Sciatic nerve (tissue), 2 donors: ENCODE measurements around the gene APP. TPM values are rescaled to one million over a fixed set of nuclear protein-coding genes. Genes with fewer than 3 reads are reported as not detected.
A peak's percentile ranks its signal among the peaks of the same experiment; 100 is the strongest.
"Not testable (repeated sequence)": the region's sequence is repeated elsewhere in the genome, so short reads cannot be mapped to it uniquely, and the experiment has no call there.

Source experiments
- ATAC-seq: fragments of 200-7000 bp; cut with Tn5 transposase; one replicate; pipeline ENCODE4 v1.9.1; 2020; ENCODE audit warnings: mild to moderate bottlenecking, moderate library complexity
- DNase-seq: peaks from one replicate; pipeline ENCODE4 v3.0.0-alpha.2; 2020; ENCODE audit warnings: low spot score
- intact Hi-C: fragments of 100-400 bp; cut with DNase I; formaldehyde crosslinking; loops from one replicate; pipeline ENCODE4 v1.14.2; 2022
- total RNA-seq: library from RNA; stranded (reverse); fragmentation: NEBNext Ultra II Directional; extraction: Animal tissue kit (Norgen Biotek cat#: 25700); gene quantifications from one replicate; pipeline ENCODE4 v1.2.1, GENCODE V29; 2021
- donor health status: DM: no; HTN: no; CAD: no.
- donor health status: DM: no; HTN: no; CAD: no.

The APP gene
- total RNA-seq, 1 donor from 2014 or later = 497 TPM

- DNase-seq = no peak
- no peak for ATAC-seq
- intact Hi-C loops = no loop called here
These were observed 123.1 kb downstream of the APP start for GRCh38 chr21:26047279-26047967.

GRCh38 chr21:26043891-26044290 lies 126.7 kb downstream of the APP start:
- DNase-seq (no peak), ATAC-seq (no peak)
- intact Hi-C loops = no loop called here

- intact Hi-C loops = no loop called here
- DNase-seq (no peak), ATAC-seq (no peak)
These were observed 128.2 kb downstream of the APP start for GRCh38 chr21:26042181-26042876.

GRCh38 chr21:26041431-26042180 lies 129.0 kb downstream of the APP start:
- DNase-seq = no peak
- peak; percentile 70 for ATAC-seq
- intact Hi-C loops = no loop called here

- intact Hi-C loops = no loop called here
- ATAC-seq (no peak), DNase-seq (no peak)
These were observed 133.7 kb downstream of the APP start for GRCh38 chr21:26036916-26037315.

GRCh38 chr21:26032263-26032662 lies 138.3 kb downstream of the APP start:
- ATAC-seq (no peak), DNase-seq (no peak)
- intact Hi-C loops = no loop called here

- intact Hi-C loops = no loop called here
- ATAC-seq = no peak
- DNase-seq = no peak
These were observed 142.4 kb downstream of the APP start for GRCh38 chr21:26028183-26028582.

- ATAC-seq (no peak), DNase-seq (no peak)
- intact Hi-C loops = no loop called here
These were observed 142.9 kb downstream of the APP start for GRCh38 chr21:26027696-26028095.

GRCh38 chr21:26025536-26026512 lies 144.7 kb downstream of the APP start:
- intact Hi-C loops = no loop called here
- no peak for DNase-seq
- ATAC-seq = no peak

- intact Hi-C loops, DNase-seq, ATAC-seq: not testable (repeated sequence)
These were observed 147.2 kb downstream of the APP start for GRCh38 chr21:26023406-26023805.

- ATAC-seq, intact Hi-C loops, DNase-seq: not testable (repeated sequence)
These were observed 147.8 kb downstream of the APP start for GRCh38 chr21:26022598-26023337.

GRCh38 chr21:26020510-26020909 lies 150.1 kb downstream of the APP start:
- intact Hi-C loops = no loop called here
- no peak for ATAC-seq
- DNase-seq = no peak

GRCh38 chr21:26020081-26020480 lies 150.5 kb downstream of the APP start:
- ATAC-seq (no peak), DNase-seq (no peak)
- intact Hi-C loops = no loop called here

- ATAC-seq (no peak), DNase-seq (no peak)
- intact Hi-C loops = loop anchor here (10.0 kb wide), 1 partner anchor 156 kb away; the partner anchor contains the start of gene APP
These were observed 151.3 kb downstream of the APP start for GRCh38 chr21:26019236-26019635.

GRCh38 chr21:26013970-26014369 lies 156.6 kb downstream of the APP start:
- ATAC-seq = no peak
- intact Hi-C loops = loop anchor here (10.0 kb wide), 1 partner anchor 161 kb away; the partner anchor contains the start of gene APP
- no peak for DNase-seq

GRCh38 chr21:26012482-26012881 lies 158.1 kb downstream of the APP start:
- DNase-seq, ATAC-seq: not testable (repeated sequence)
- intact Hi-C loops = loop anchor here (10.0 kb wide), 1 partner anchor 162 kb away; the partner anchor contains the start of gene APP

- ATAC-seq (no peak), DNase-seq (no peak)
- intact Hi-C loops = loop anchor here (10.0 kb wide), 1 partner anchor 163 kb away; the partner anchor contains the start of gene APP
These were observed 159.2 kb downstream of the APP start for GRCh38 chr21:26011292-26011940.
